ENCODE results near the gene ANXA8. TPM values are rescaled to one million over a fixed set of nuclear protein-coding genes. Genes with fewer than 3 reads are reported as not detected.
A peak's percentile ranks its signal among the peaks of the same experiment; 100 is the strongest.
"Not testable (repeated sequence)": the region's sequence is repeated elsewhere in the genome, so short reads cannot be mapped to it uniquely, and the experiment has no call there.

ANXA8 gene
- total RNA-seq, 1 donor from 2014 or later: not detected

DNA sequence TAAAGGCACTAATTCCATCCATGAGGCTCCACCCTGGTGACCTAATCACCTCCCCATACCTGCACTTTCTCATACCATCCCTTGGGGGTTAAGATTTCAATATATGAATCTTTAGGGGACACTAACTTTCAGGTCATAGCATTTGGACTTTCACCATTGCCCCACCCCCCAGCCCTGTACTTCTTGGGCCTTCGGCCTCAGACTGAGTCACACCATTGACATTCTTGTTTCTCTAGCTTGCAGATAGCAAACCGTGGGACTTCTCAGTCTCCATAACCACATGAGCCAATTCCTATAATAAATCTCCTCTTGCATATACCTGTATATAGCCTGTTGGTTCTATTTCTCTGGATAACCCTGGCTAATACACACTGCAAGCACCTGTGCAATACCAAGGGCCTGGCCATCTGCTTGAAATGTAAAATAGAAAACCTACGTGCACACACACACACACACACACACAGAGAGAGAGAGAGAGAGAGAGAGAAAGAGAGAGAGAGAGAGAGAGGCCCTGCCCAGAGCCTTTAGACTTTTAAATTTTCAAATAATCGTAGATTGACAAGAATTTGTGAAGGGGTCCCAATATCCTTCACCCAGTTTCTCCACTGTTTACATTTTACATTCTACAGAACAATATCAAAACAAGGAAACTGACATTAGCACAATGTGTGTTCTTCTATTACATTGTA, 25.3 kb downstream of the ANXA8 start:
- DNase-seq: no peak
- Mint-ChIP-seq H3K9me3 (ENCODE audit: unreplicated experiment) (peaks cover 1% of the 10 kb centered on the region), H3K27me3 (ENCODE audit: unreplicated experiment) (peaks cover 5% of the 10 kb centered on the region), H3K4me1 (ENCODE audit: low read depth, unreplicated experiment) (peaks cover 22% of the 10 kb centered on the region), H3K36me3 (ENCODE audit: unreplicated experiment) (no peaks in the 10 kb centered on the region), H3K27ac (ENCODE audit: unreplicated experiment) (no peak overlapping the region), H3K4me3 (ENCODE audit: unreplicated experiment) (no peak overlapping the region)
- no peak for TF ChIP-seq CTCF (IDR thresholded peaks at IDR 0.05; ENCODE audit: partially characterized antibody, unreplicated experiment)

DNA sequence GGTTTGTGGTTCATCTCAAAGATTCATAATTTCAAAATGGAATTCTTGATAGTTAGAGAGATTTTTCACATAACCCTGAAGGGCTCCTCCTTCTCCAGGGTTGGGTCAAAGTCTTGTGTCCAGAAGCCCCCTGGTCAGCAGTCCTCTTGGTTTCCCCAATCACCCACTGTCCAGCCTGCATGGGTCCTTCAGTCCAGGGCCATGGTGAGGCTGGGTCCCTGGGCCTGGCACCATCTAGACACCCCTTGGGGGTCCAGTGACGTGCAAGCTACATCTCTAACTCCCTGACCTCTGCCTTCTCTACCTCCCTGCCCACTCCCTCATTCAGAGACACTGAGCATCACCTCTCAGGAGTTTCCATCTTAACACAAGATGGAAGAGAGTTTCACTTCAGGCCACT, 26.1 kb downstream of the ANXA8 start:
- H3K27ac Mint-ChIP-seq (ENCODE audit: unreplicated experiment): no peak overlapping the region
- H3K36me3 Mint-ChIP-seq (ENCODE audit: unreplicated experiment): no peaks in the 10 kb centered on the region
- DNase-seq: no peak
- H3K4me3 Mint-ChIP-seq (ENCODE audit: unreplicated experiment): no peak overlapping the region
- no peak for TF ChIP-seq CTCF (IDR thresholded peaks at IDR 0.05; ENCODE audit: partially characterized antibody, unreplicated experiment)
- H3K27me3 Mint-ChIP-seq (ENCODE audit: unreplicated experiment): peaks cover 11% of the 10 kb centered on the region
- H3K4me1 Mint-ChIP-seq (ENCODE audit: low read depth, unreplicated experiment): peaks cover 27% of the 10 kb centered on the region
- peaks cover 5% of the 10 kb centered on the region for H3K9me3 Mint-ChIP-seq (ENCODE audit: unreplicated experiment)

GRCh38 chr10:47457528-47457820, 26.4 kb downstream of the ANXA8 start:
- Mint-ChIP-seq H3K36me3 (ENCODE audit: unreplicated experiment) (no peaks in the 10 kb centered on the region), H3K9me3 (ENCODE audit: unreplicated experiment) (peaks cover 5% of the 10 kb centered on the region), H3K4me1 (ENCODE audit: low read depth, unreplicated experiment) (peaks cover 29% of the 10 kb centered on the region), H3K4me3 (ENCODE audit: unreplicated experiment) (no peak overlapping the region), H3K27ac (ENCODE audit: unreplicated experiment) (no peak overlapping the region), H3K27me3 (ENCODE audit: unreplicated experiment) (peaks cover 11% of the 10 kb centered on the region)
- DNase-seq: no peak
- TF ChIP-seq CTCF (IDR thresholded peaks at IDR 0.05; ENCODE audit: partially characterized antibody, unreplicated experiment): no peak

- H3K36me3 Mint-ChIP-seq (ENCODE audit: unreplicated experiment): no peaks in the 10 kb centered on the region
- H3K4me3 Mint-ChIP-seq (ENCODE audit: unreplicated experiment): no peak overlapping the region
- peaks cover 11% of the 10 kb centered on the region for H3K27me3 Mint-ChIP-seq (ENCODE audit: unreplicated experiment)
- peaks cover 31% of the 10 kb centered on the region for H3K4me1 Mint-ChIP-seq (ENCODE audit: low read depth, unreplicated experiment)
- TF ChIP-seq CTCF (IDR thresholded peaks at IDR 0.05; ENCODE audit: partially characterized antibody, unreplicated experiment): no peak
- H3K9me3 Mint-ChIP-seq (ENCODE audit: unreplicated experiment): peaks cover 5% of the 10 kb centered on the region
- H3K27ac Mint-ChIP-seq (ENCODE audit: unreplicated experiment): no peak overlapping the region
- DNase-seq: no peak
Measured at GRCh38 chr10:47456794-47457527, 27.0 kb downstream of the ANXA8 start.

DNA sequence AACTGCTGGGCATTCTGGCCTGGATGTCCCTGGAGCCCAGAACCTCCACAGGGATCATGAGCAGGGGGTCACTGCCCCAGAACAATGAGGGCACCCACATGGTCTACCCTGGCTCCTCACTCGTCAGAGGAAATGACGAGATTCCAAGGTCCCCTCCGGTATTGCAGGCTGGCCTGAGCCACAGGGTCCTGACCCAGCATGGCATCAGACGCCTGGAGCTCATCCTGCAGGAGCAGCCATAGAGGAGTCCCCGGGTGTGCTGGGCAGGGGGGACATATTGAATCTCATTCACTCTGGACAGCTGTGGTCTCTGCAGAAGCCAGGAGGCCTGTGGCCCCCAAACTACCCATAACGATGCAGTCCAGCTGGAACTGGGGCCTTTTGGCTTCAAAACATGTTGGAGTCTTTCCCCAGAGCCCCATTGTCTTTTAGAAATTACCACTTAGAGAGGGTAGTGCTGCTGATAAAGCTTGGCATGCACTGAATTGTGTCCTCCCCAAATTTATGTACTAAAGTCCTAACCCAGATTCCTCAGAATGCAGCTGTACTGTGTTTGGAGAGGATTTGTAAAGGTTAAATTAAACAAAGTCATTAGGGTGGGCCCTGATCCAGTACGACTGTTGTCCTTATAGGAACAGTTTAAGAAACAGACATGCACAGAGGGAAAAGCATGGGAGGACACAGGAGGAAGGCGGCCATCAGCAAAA, 27.7 kb downstream of the ANXA8 start:
- H3K4me3 Mint-ChIP-seq (ENCODE audit: unreplicated experiment): no peak overlapping the region
- TF ChIP-seq CTCF (IDR thresholded peaks at IDR 0.05; ENCODE audit: partially characterized antibody, unreplicated experiment): no peak
- no peaks in the 10 kb centered on the region for H3K36me3 Mint-ChIP-seq (ENCODE audit: unreplicated experiment)
- H3K27ac Mint-ChIP-seq (ENCODE audit: unreplicated experiment): no peak overlapping the region
- H3K27me3 Mint-ChIP-seq (ENCODE audit: unreplicated experiment): peaks cover 11% of the 10 kb centered on the region
- peaks cover 5% of the 10 kb centered on the region for H3K9me3 Mint-ChIP-seq (ENCODE audit: unreplicated experiment)
- H3K4me1 Mint-ChIP-seq (ENCODE audit: low read depth, unreplicated experiment): peaks cover 31% of the 10 kb centered on the region
- DNase-seq: no peak

DNA sequence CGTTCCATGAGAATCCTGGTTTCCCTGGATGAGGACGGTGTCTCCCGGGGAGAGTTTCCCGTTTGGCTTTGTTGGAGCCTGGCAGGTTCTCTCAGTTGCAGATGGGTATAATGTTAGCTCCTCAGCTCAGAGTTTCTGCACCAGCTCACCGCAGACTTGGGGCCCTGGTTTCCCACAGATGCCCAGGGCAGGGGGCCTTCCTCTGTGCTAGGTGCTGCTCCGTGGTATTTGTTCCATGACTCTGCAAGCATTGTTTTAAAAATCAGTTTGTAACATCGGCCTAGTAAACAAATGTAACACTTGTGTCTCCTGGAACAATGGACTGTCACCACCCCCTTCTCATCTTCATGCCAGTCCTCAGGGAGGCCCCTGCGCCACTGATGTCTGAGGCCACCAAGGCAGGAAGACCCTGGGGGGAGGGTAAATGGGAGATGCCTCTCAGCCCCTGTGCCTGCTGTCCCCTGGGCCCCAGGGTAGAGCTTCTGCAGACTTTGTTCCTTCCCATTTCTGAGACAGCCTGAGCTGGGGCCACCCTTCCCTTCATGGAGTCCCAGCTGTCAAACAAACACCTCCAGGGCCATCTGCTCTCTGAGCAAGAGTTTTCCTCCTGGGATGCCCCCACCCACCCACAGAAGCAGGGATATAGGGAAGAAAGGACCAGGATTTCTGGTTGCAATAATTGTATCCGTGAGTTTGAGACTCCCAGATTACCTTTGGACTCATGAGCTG, 28.4 kb downstream of the ANXA8 start:
- Mint-ChIP-seq H3K27me3 (ENCODE audit: unreplicated experiment) (peaks cover 11% of the 10 kb centered on the region), H3K4me1 (ENCODE audit: low read depth, unreplicated experiment) (peaks cover 31% of the 10 kb centered on the region), H3K27ac (ENCODE audit: unreplicated experiment) (peak overlapping the region; percentile 52)
- H3K36me3 Mint-ChIP-seq (ENCODE audit: unreplicated experiment); DNase-seq; H3K9me3 Mint-ChIP-seq (ENCODE audit: unreplicated experiment); H3K4me3 Mint-ChIP-seq (ENCODE audit: unreplicated experiment): not testable (repeated sequence)
